ENCODE measurements around the gene CDC45.

DNA sequence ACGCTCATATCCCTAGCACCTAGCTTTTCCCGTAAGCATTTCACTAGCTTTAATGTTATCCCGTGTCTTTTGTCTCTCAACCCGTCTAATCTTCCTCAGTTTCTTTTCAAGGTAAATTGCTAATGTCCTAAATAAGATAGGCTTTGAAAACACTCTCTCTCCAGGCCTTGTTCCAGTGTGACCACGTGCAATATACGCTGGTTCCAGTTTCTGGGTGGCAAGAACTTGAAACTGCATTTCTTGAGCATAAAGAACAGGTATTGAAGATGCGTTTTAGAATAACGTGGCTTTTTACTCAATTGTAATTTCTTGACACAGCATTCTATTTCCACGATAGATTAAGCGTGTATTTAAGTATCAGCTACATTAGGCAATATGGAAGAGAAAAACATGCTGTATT, 1.1 kb downstream of the CDC45 start:
- TF ChIP-seq, protein P1, sequence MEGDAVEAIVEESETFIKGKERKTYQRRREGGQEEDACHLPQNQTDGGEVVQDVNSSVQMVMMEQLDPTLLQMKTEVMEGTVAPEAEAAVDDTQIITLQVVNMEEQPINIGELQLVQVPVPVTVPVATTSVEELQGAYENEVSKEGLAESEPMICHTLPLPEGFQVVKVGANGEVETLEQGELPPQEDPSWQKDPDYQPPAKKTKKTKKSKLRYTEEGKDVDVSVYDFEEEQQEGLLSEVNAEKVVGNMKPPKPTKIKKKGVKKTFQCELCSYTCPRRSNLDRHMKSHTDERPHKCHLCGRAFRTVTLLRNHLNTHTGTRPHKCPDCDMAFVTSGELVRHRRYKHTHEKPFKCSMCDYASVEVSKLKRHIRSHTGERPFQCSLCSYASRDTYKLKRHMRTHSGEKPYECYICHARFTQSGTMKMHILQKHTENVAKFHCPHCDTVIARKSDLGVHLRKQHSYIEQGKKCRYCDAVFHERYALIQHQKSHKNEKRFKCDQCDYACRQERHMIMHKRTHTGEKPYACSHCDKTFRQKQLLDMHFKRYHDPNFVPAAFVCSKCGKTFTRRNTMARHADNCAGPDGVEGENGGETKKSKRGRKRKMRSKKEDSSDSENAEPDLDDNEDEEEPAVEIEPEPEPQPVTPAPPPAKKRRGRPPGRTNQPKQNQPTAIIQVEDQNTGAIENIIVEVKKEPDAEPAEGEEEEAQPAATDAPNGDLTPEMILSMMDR (IDR thresholded peaks at IDR 0.05), result no peak
- no peak for TF ChIP-seq POLR2A (IDR thresholded peaks at IDR 0.05)

All from tibial nerve (tissue), 3 donors.